Muscle of leg (tissue), 11 donors: Measurements from ENCODE around the gene C12orf57. TPM values are rescaled to one million over a fixed set of nuclear protein-coding genes. Genes with fewer than 3 reads are reported as not detected.
"Not testable (repeated sequence)": the region's sequence is repeated elsewhere in the genome, so short reads cannot be mapped to it uniquely, and the experiment has no call there.

Source experiments
- DNase-seq: peaks from one replicate; pipeline ENCODE4 v3.0.0; 2013
- H3K27ac ChIP-seq: one replicate; pipeline ENCODE4 v1.5.1; 2013; ENCODE audit warnings: mild to moderate bottlenecking, low read length, control low read depth
- H3K27me3 ChIP-seq: one replicate; pipeline ENCODE4 v1.6.1; 2013; ENCODE audit warnings: low read length; ENCODE audit not compliant: control insufficient read depth, insufficient read depth
- H3K36me3 ChIP-seq: one replicate; pipeline ENCODE4 v1.6.1; 2013; ENCODE audit warnings: low read length; ENCODE audit not compliant: control insufficient read depth, insufficient read depth
- H3K4me1 ChIP-seq: one replicate; pipeline ENCODE4 v1.6.1; 2013; ENCODE audit warnings: low read length; ENCODE audit not compliant: control insufficient read depth, insufficient read depth
- H3K4me3 ChIP-seq: one replicate; pipeline ENCODE4 v1.5.1; 2013; ENCODE audit warnings: low read length, control low read depth
- H3K9me3 ChIP-seq: replicated peaks from 2 replicates; pipeline ENCODE4 v1.6.1; 2013; ENCODE audit warnings: low read depth, low read length; ENCODE audit not compliant: control insufficient read depth
- whole genome bisulfite sequencing: methylation state at CpG from one replicate; pipeline ENCODE4 v1.1.5; 2013; ENCODE audit warnings: missing lambda C conversion rate; ENCODE audit not compliant: insufficient coverage; 5-methylcytosine and 5-hydroxymethylcytosine counted together
- polyA plus RNA-seq, 8 donors: library from polyadenylated mRNA; unstranded; fragments of 120-200 nt; gene quantifications; one replicate each; pipeline versions ENCODE4 v1.2.1 to v1.2.3, GENCODE V29; 2013; ENCODE audit warnings: inconsistent platforms in 1 of 8, low replicate concordance in 1 of 8; ENCODE audit not compliant: insufficient read length in 8 of 8, insufficient read depth in 1 of 8
- total RNA-seq: library from RNA; stranded (reverse); fragments of 120-200 nt; gene quantifications from one replicate; pipeline ENCODE4 v1.2.4, GENCODE V29; 2013

C12orf57 gene
- total and polyA plus RNA-seq, 9 donors = 135 to 350 (median 187) TPM

- no peaks in the 10 kb centered on the region for H3K27me3 ChIP-seq
- H3K9me3 ChIP-seq = no peaks in the 10 kb centered on the region
- 1% methylated on average over 25 of the region's 34 CpGs for WGBS
- peaks cover 13% of the 10 kb centered on the region for H3K4me1 ChIP-seq
- peaks cover 6% of the 10 kb centered on the region for H3K36me3 ChIP-seq
- H3K4me3 ChIP-seq = peak within 1 kb of the TSS; percentile 73
- peak; percentile 99 for DNase-seq
- H3K27ac ChIP-seq = peak within 1 kb of the TSS; percentile 89
Measured at GRCh38 chr12:6904280-6905276, 39.2 kb upstream of the C12orf57 start, which contains the start of gene LRRC23. Gene LRRC23 (plus strand): TSS chr12:6904822. CDS start chr12:6905634, 812 bp downstream.

- H3K9me3 ChIP-seq = no peaks in the 10 kb centered on the region
- H3K27me3 ChIP-seq = no peaks in the 10 kb centered on the region
- peak overlapping the region; percentile 89 for H3K27ac ChIP-seq
- peaks cover 6% of the 10 kb centered on the region for H3K36me3 ChIP-seq
- peak overlapping the region; percentile 73 for H3K4me3 ChIP-seq
- H3K4me1 ChIP-seq = peaks cover 13% of the 10 kb centered on the region
- 50% methylated on average over 3 of the region's 5 CpGs for WGBS
- DNase-seq = no peak
Measured at GRCh38 chr12:6905414-6906040, 38.3 kb upstream of the C12orf57 start.

GRCh38 chr12:6908141-6908540 is 35.7 kb upstream of the C12orf57 start:
- H3K4me3 ChIP-seq, H3K9me3 ChIP-seq, H3K36me3 ChIP-seq, H3K27ac ChIP-seq, DNase-seq: not testable (repeated sequence)
- Histone ChIP-seq H3K4me1 (peaks cover 13% of the 10 kb centered on the region), H3K27me3 (peaks cover 14% of the 10 kb centered on the region)
- WGBS = over 99% methylated on average over 8 of the region's 11 CpGs

GRCh38 chr12:6909421-6910145 is 34.2 kb upstream of the C12orf57 start:
- WGBS = 94% methylated on average over 3 of the region's 4 CpGs

GRCh38 chr12:6912164-6912935 is 31.5 kb upstream of the C12orf57 start:
- Histone ChIP-seq H3K27ac (no peak overlapping the region), H3K4me3 (no peak overlapping the region), H3K27me3 (peaks cover 36% of the 10 kb centered on the region), H3K36me3 (peaks cover 6% of the 10 kb centered on the region), H3K9me3 (no peaks in the 10 kb centered on the region), H3K4me1 (peaks cover 13% of the 10 kb centered on the region)
- WGBS = 85% methylated on average over 11 of the region's 15 CpGs
- no peak for DNase-seq

More at GRCh38 chr12:6909421-6910145, 34.2 kb upstream of the C12orf57 start:
- Histone ChIP-seq H3K4me1 (peaks cover 14% of the 10 kb centered on the region), H3K27ac (no peak overlapping the region), H3K9me3 (no peaks in the 10 kb centered on the region), H3K36me3 (peaks cover 6% of the 10 kb centered on the region), H3K4me3 (no peak overlapping the region), H3K27me3 (peaks cover 25% of the 10 kb centered on the region)
- DNase-seq = no peak

- H3K36me3 ChIP-seq = no peaks in the 10 kb centered on the region
- under 1% methylated on average over 63 of the region's 68 CpGs for WGBS
- H3K9me3 ChIP-seq = no peaks in the 10 kb centered on the region
- H3K27me3 ChIP-seq = peaks cover 36% of the 10 kb centered on the region
- peaks cover 13% of the 10 kb centered on the region for H3K4me1 ChIP-seq
- DNase-seq = peak; percentile 83
- H3K4me3 ChIP-seq = peak within 1 kb of the TSS; percentile 43
- no peak within 1 kb of the TSS for H3K27ac ChIP-seq
Measured at GRCh38 chr12:6914246-6914946, 29.4 kb upstream of the C12orf57 start, which contains the start of gene ENO2. Gene ENO2 (plus strand): TSS chr12:6914580. CDS start chr12:6915833, 1,253 bp downstream.

- H3K4me1 ChIP-seq = peaks cover 13% of the 10 kb centered on the region
- DNase-seq = no peak
- H3K4me3 ChIP-seq = peak overlapping the region; percentile 43
- WGBS = 18% methylated on average over 8 of the region's 29 CpGs
- peaks cover 36% of the 10 kb centered on the region for H3K27me3 ChIP-seq
- H3K36me3 ChIP-seq = no peaks in the 10 kb centered on the region
- H3K9me3 ChIP-seq = no peaks in the 10 kb centered on the region
- no peak overlapping the region for H3K27ac ChIP-seq
Measured at GRCh38 chr12:6914947-6915788, 28.7 kb upstream of the C12orf57 start.

- WGBS = 82% methylated on average over 10 of the region's 14 CpGs
- Histone ChIP-seq H3K27ac (no peak overlapping the region), H3K9me3 (no peaks in the 10 kb centered on the region), H3K27me3 (peaks cover 36% of the 10 kb centered on the region), H3K4me1 (peaks cover 13% of the 10 kb centered on the region), H3K36me3 (no peaks in the 10 kb centered on the region), H3K4me3 (no peak overlapping the region)
- no peak for DNase-seq
Measured at GRCh38 chr12:6915789-6916285, 28.0 kb upstream of the C12orf57 start.
